Measurements from ENCODE around the gene SORBS1. TPM values are rescaled to one million over a fixed set of nuclear protein-coding genes. Genes with fewer than 3 reads are reported as not detected.

SORBS1 gene
- total RNA-seq, 1 donor from 2014 or later: 1.1 TPM

DNA sequence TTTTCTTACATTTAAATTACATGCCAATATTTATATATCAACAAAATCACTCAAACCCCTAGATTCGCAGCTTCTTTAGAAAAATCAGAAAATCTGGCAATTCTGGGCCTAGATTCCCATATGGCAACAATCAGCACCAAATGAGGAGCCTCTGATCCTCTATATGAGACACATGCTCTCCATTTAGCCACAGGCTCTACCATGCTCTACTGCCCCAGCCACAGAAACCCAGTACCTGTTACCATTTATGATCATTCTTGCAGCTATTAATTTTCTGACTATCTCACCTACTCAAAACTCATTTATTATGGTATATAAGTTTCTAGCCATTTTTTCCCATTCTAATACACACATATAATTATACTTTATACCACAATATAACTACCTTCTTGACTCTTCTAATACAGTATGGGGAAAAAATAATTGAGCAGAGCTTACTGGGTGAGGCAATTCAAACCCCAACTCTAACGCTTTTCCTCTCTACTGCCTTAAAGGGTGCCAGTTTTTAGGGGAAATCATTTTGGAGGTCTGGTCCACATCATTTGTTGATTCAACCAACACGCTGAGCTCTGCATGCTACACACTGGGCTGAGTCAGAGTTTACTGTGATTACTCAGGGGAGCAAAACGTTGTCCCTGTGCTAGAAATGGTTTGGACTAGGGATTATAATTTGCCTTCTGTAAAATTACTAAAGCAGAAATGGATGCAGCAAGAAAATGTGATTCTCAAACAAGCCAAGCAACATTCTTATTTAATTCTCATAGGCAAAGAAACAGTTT is 281.9 kb downstream of the SORBS1 start:
- intact Hi-C loops (cut with micrococcal nuclease): no loop called here

GRCh38 chr10:95278061-95278988 is 282.8 kb downstream of the SORBS1 start:
- intact Hi-C loops (cut with micrococcal nuclease): no loop called here

- intact Hi-C loops (cut with micrococcal nuclease): no loop called here
These were observed 283.6 kb downstream of the SORBS1 start for GRCh38 chr10:95277614-95278013.

- intact Hi-C loops (cut with micrococcal nuclease): no loop called here
These were observed 284.0 kb downstream of the SORBS1 start for GRCh38 chr10:95277201-95277570.

DNA sequence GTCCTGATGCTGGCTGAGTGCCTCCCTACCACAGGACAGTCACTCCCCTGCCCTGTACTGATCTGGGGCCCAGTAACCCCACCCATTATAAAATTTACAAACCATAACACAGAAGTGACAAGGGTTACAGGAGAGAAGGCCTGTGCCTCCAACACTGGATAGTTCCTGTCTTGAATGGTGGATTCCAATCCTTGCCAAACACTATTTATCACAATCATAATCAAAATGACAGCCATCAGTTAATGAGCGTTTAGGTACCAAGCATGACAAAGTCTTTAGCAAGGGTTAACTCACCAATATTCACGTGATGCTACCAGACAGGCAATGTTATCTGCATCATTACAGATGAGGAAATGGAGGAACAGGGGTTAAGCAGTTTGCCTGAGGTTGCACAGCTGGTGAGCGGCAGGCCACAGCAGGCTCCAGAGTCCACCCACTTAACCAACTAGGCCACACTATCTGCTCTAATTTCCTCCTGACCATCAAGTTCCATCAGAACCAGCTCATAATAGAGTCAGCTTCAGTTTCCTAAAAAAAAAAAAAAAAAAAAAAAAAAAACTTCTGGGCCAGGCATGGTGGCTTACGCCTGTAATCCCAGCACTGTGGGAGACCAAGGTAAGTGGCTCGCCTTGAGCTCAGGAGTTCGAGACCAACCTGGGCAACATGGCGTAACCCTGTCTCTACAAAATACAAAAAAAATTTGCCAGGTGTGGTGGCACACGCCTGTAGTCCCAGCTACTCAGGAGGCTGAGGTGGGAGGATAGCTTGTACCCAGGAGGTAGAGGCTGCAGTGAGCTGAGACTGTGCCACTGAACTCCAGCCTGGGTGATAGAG is 284.6 kb downstream of the SORBS1 start:
- intact Hi-C loops (cut with micrococcal nuclease): no loop called here

GRCh38 chr10:95275726-95276366 is 285.3 kb downstream of the SORBS1 start:
- intact Hi-C loops (cut with micrococcal nuclease): no loop called here

- intact Hi-C loops (cut with micrococcal nuclease): no loop called here
These were observed 287.5 kb downstream of the SORBS1 start for GRCh38 chr10:95273393-95274312.

DNA sequence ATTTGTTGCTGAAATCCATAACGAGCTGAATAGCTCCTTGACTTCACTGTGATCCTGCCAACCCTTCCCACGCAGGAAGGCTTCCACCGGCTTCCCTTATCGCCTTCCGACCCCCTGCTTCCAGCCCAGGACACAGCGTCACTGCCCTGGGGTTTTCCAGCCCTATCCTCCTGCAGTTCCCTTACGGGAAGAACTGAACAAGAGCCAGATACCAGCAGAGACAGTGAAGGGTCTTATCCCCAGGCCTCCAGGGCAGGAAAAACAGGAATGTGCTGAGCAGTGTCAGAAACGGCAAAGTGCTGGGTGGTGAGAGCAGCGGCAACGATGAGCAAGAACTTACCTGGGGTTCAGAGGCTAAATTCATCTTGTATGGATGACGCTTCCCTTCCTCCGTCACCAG is 292.7 kb downstream of the SORBS1 start:
- intact Hi-C loops (cut with micrococcal nuclease): no loop called here

- intact Hi-C loops (cut with micrococcal nuclease): no loop called here
These were observed 293.9 kb downstream of the SORBS1 start for GRCh38 chr10:95267251-95267650.

- intact Hi-C loops (cut with micrococcal nuclease): no loop called here
These were observed 294.5 kb downstream of the SORBS1 start for GRCh38 chr10:95266674-95267095.

- intact Hi-C loops (cut with micrococcal nuclease): no loop called here
These were observed 295.6 kb downstream of the SORBS1 start for GRCh38 chr10:95265572-95265971.

GRCh38 chr10:95264227-95265051 is 296.7 kb downstream of the SORBS1 start:
- intact Hi-C loops (cut with micrococcal nuclease): no loop called here

GRCh38 chr10:95263864-95264226 is 297.3 kb downstream of the SORBS1 start:
- intact Hi-C loops (cut with micrococcal nuclease): no loop called here

GRCh38 chr10:95262763-95263518 is 298.2 kb downstream of the SORBS1 start:
- intact Hi-C loops (cut with micrococcal nuclease): no loop called here

GRCh38 chr10:95261926-95262325 is 299.2 kb downstream of the SORBS1 start:
- intact Hi-C loops (cut with micrococcal nuclease): no loop called here
